HepG2 (cell line): ENCODE measurements around the gene STKLD1. TPM values are rescaled to one million over a fixed set of nuclear protein-coding genes. Genes with fewer than 3 reads are reported as not detected.

Experiments
- EHMT2 ChIP-seq: fragments of 200-600 bp; sonication (generic); IDR thresholded peaks from 2 replicates; pipeline ENCODE4 v1.7.0; 2017; ENCODE audit warnings: antibody characterized with exemption, low read depth, low read length, borderline replicate concordance
- HMG20A ChIP-seq: IDR thresholded peaks from 2 replicates; pipeline ENCODE4 v1.6.1; 2016; ENCODE audit warnings: borderline replicate concordance
- MXD1 ChIP-seq: sonication (generic); formaldehyde crosslinking; IDR thresholded peaks from 2 replicates; pipeline ENCODE4 v1.4.0; 2020; ENCODE audit warnings: mild to moderate bottlenecking, missing genetic modification reagents
- TARDBP ChIP-seq: sonication (generic); formaldehyde crosslinking; IDR thresholded peaks from 2 replicates; pipeline ENCODE4 v1.8.0; 2022; ENCODE audit warnings: mild to moderate bottlenecking, missing genetic modification reagents
- ZFP62 ChIP-seq: sonication (generic); formaldehyde crosslinking; IDR thresholded peaks from 2 replicates; pipeline ENCODE4 v1.4.0; 2020; ENCODE audit warnings: missing genetic modification reagents
- ZNF333 ChIP-seq: sonication (generic); formaldehyde crosslinking; IDR thresholded peaks from 2 replicates; pipeline ENCODE4 v1.4.0; 2020; ENCODE audit warnings: mild to moderate bottlenecking, missing genetic modification reagents, borderline replicate concordance
- polyA plus RNA-seq, 8 experiments: library from polyadenylated mRNA; depleted of rRNA in 3 of 8; stranded (reverse) in 7 of 8; unstranded in 1 of 8; fragments of >200 nt; fragmentation: Illumina TruSeq in 4 of 8; extraction: Trizol in 4 of 8; gene quantifications; 2 replicates each; pipeline versions ENCODE4 v1.2.1 to v1.2.3, GENCODE V29; 2011 to 2016; ENCODE audit warnings: low read depth in 4 of 8, missing spikeins in 1 of 8, mixed read lengths in 1 of 8; ENCODE audit not compliant: insufficient read depth in 1 of 8
- total RNA-seq, 5 experiments: library from RNA; depleted of rRNA; stranded (reverse); fragments of >200 nt; fragmentation: Illumina TruSeq; extraction: Trizol; gene quantifications; 2 replicates each; pipeline ENCODE4 v1.2.3, GENCODE V29; 2016; ENCODE audit warnings: low read depth in 1 of 5
- TF ChIP-seq, protein P1 (sequence below): sonication (generic); formaldehyde crosslinking; IDR thresholded peaks from 2 replicates; pipeline ENCODE4 v1.8.1; 2023; ENCODE audit warnings: mild to moderate bottlenecking, missing genetic modification reagents
- TF ChIP-seq, protein P2 (sequence below): sonication (generic); formaldehyde crosslinking; IDR thresholded peaks from 2 replicates; pipeline ENCODE4 v1.4.0; 2020; ENCODE audit warnings: missing genetic modification reagents, mild to moderate bottlenecking, borderline replicate concordance
- TF ChIP-seq, protein P3 (sequence below): sonication (generic); formaldehyde crosslinking; IDR thresholded peaks from 2 replicates; pipeline ENCODE4 v1.9.0; 2021; ENCODE audit warnings: missing genetic modification reagents, borderline replicate concordance
- TF ChIP-seq, protein P4 (sequence below): sonication (generic); formaldehyde crosslinking; IDR thresholded peaks from 2 replicates; pipeline ENCODE4 v1.4.0; 2020; ENCODE audit warnings: missing genetic modification reagents
- TF ChIP-seq, protein P5 (sequence below): sonication (generic); formaldehyde crosslinking; conservative IDR thresholded peaks from 2 replicates; pipeline ENCODE4 v1.4.0; 2020; ENCODE audit warnings: missing genetic modification reagents

Gene STKLD1
- total and polyA plus RNA-seq, 2 of the 13 experiments (the other 11 are each of a cell fraction or from before 2014, with no cell fraction given), result 1.5 to 2.2 TPM

DNA sequence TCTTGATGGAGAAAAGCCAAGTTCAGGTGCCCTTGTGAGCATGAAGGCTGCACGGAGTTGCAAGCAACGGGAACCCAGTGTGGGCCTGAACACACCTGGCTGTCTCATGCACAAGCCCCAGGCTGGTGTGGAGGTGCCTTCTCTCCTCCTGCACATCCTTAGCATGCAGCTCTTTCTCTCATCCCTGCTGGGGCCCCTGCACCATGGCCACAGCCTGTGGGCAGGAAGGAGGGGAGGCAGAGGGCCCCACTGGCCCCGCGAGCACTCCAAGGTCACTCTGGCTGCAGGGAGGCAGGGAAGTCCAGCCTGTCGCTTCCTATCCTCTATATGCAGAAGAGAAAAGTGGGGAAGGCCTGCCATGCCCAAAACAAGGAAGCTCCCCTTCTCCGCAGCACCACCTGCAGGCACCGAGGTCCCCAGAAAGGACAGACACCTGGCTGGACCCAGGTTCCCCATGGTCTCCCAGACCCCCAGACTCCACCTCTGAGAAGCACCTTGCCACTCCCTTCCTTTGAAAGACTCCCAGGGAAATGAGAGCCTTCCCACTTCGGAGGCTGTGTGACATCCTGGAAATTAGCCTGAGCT lies 18.6 kb downstream of the STKLD1 start (continued):
- TF ChIP-seq, protein P1, sequence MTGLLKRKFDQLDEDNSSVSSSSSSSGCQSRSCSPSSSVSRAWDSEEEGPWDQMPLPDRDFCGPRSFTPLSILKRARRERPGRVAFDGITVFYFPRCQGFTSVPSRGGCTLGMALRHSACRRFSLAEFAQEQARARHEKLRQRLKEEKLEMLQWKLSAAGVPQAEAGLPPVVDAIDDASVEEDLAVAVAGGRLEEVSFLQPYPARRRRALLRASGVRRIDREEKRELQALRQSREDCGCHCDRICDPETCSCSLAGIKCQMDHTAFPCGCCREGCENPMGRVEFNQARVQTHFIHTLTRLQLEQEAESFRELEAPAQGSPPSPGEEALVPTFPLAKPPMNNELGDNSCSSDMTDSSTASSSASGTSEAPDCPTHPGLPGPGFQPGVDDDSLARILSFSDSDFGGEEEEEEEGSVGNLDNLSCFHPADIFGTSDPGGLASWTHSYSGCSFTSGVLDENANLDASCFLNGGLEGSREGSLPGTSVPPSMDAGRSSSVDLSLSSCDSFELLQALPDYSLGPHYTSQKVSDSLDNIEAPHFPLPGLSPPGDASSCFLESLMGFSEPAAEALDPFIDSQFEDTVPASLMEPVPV (CRISPR knock-in tag), result no peak
- TF ChIP-seq HMG20A (CRISPR knock-in tag), result no peak
- TF ChIP-seq, protein P2, sequence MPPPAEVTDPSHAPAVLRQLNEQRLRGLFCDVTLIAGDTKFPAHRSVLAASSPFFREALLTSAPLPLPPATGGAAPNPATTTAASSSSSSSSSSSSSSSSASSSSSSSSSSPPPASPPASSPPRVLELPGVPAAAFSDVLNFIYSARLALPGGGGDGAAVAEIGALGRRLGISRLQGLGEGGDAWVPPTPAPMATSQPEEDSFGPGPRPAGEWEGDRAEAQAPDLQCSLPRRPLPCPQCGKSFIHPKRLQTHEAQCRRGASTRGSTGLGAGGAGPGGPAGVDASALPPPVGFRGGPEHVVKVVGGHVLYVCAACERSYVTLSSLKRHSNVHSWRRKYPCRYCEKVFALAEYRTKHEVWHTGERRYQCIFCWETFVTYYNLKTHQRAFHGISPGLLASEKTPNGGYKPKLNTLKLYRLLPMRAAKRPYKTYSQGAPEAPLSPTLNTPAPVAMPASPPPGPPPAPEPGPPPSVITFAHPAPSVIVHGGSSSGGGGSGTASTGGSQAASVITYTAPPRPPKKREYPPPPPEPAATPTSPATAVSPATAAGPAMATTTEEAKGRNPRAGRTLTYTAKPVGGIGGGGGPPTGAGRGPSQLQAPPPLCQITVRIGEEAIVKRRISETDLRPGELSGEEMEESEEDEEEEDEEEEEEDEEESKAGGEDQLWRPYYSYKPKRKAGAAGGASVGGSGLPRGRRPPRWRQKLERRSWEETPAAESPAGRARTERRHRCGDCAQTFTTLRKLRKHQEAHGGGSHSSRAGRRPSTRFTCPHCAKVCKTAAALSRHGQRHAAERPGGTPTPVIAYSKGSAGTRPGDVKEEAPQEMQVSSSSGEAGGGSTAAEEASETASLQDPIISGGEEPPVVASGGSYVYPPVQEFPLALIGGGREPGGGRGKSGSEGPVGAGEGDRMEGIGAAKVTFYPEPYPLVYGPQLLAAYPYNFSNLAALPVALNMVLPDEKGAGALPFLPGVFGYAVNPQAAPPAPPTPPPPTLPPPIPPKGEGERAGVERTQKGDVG (CRISPR knock-in tag), result no peak
- TF ChIP-seq ZNF333 (CRISPR knock-in tag), result no peak
- peak; percentile 36; the same call in 1 of the 2 replicates for TF ChIP-seq TARDBP (CRISPR knock-in tag)
- no peak for TF ChIP-seq MXD1 (CRISPR knock-in tag)
- no peak for TF ChIP-seq ZFP62
- no peak for TF ChIP-seq EHMT2
- TF ChIP-seq, protein P3, sequence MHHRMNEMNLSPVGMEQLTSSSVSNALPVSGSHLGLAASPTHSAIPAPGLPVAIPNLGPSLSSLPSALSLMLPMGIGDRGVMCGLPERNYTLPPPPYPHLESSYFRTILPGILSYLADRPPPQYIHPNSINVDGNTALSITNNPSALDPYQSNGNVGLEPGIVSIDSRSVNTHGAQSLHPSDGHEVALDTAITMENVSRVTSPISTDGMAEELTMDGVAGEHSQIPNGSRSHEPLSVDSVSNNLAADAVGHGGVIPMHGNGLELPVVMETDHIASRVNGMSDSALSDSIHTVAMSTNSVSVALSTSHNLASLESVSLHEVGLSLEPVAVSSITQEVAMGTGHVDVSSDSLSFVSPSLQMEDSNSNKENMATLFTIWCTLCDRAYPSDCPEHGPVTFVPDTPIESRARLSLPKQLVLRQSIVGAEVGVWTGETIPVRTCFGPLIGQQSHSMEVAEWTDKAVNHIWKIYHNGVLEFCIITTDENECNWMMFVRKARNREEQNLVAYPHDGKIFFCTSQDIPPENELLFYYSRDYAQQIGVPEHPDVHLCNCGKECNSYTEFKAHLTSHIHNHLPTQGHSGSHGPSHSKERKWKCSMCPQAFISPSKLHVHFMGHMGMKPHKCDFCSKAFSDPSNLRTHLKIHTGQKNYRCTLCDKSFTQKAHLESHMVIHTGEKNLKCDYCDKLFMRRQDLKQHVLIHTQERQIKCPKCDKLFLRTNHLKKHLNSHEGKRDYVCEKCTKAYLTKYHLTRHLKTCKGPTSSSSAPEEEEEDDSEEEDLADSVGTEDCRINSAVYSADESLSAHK, result no peak
- TF ChIP-seq, protein P4, sequence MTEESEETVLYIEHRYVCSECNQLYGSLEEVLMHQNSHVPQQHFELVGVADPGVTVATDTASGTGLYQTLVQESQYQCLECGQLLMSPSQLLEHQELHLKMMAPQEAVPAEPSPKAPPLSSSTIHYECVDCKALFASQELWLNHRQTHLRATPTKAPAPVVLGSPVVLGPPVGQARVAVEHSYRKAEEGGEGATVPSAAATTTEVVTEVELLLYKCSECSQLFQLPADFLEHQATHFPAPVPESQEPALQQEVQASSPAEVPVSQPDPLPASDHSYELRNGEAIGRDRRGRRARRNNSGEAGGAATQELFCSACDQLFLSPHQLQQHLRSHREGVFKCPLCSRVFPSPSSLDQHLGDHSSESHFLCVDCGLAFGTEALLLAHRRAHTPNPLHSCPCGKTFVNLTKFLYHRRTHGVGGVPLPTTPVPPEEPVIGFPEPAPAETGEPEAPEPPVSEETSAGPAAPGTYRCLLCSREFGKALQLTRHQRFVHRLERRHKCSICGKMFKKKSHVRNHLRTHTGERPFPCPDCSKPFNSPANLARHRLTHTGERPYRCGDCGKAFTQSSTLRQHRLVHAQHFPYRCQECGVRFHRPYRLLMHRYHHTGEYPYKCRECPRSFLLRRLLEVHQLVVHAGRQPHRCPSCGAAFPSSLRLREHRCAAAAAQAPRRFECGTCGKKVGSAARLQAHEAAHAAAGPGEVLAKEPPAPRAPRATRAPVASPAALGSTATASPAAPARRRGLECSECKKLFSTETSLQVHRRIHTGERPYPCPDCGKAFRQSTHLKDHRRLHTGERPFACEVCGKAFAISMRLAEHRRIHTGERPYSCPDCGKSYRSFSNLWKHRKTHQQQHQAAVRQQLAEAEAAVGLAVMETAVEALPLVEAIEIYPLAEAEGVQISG (CRISPR knock-in tag), result peak; percentile 41; the same call in 1 of the 2 replicates
- TF ChIP-seq, protein P5, sequence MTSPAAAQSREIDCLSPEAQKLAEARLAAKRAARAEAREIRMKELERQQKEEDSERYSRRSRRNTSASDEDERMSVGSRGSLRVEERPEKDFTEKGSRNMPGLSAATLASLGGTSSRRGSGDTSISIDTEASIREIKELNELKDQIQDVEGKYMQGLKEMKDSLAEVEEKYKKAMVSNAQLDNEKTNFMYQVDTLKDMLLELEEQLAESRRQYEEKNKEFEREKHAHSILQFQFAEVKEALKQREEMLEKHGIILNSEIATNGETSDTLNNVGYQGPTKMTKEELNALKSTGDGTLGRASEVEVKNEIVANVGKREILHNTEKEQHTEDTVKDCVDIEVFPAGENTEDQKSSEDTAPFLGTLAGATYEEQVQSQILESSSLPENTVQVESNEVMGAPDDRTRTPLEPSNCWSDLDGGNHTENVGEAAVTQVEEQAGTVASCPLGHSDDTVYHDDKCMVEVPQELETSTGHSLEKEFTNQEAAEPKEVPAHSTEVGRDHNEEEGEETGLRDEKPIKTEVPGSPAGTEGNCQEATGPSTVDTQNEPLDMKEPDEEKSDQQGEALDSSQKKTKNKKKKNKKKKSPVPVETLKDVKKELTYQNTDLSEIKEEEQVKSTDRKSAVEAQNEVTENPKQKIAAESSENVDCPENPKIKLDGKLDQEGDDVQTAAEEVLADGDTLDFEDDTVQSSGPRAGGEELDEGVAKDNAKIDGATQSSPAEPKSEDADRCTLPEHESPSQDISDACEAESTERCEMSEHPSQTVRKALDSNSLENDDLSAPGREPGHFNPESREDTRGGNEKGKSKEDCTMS (CRISPR knock-in tag), result no peak
